K562 (cell line): ENCODE results near the gene MGA. TPM values are rescaled to one million over a fixed set of nuclear protein-coding genes. Genes with fewer than 3 reads are reported as not detected.

Experiments
- ARNT ChIP-seq, 2 experiments: fragments of 450-650 bp; IDR thresholded peaks; 2 replicates each; pipeline ENCODE4 v1.6.1; 2016; ENCODE audit warnings: mild to moderate bottlenecking in 1 of 2
- BCL6 ChIP-seq: fragments of 250-450 bp; sonication (Bioruptor Pico); IDR thresholded peaks from 2 replicates; pipeline ENCODE4 v1.4.0; 2020
- CBX3 ChIP-seq, 2 experiments: IDR thresholded peaks; 1 replicate in 1 of 2; 2 replicates in 1 of 2; pipeline ENCODE4 v1.6.1; 2012; ENCODE audit warnings: inconsistent platforms in 2 of 2, low read length in 2 of 2, borderline replicate concordance in 1 of 2, control low read depth in 1 of 2
- CEBPG ChIP-seq, 3 experiments: fragments of 200-800 bp in 1 of 3; sonication (Bioruptor generic) in 1 of 3; sonication (generic) in 1 of 3; formaldehyde crosslinking in 1 of 3; IDR thresholded peaks in 2 of 3; conservative IDR thresholded peaks in 1 of 3; 2 replicates each; pipeline versions ENCODE4 v1.6.1 to v1.8.0; 2016 to 2022; ENCODE audit warnings: missing compliant biosample characterization in 2 of 3, missing genetic modification characterization in 2 of 3, mild to moderate bottlenecking in 1 of 3, missing genetic modification reagents in 1 of 3
- CREM ChIP-seq: IDR thresholded peaks from 2 replicates; pipeline ENCODE4 v1.6.1; 2014; ENCODE audit warnings: antibody characterized with exemption, low read depth
- ERF ChIP-seq: fragments of 450-650 bp; formaldehyde crosslinking; IDR thresholded peaks from 2 replicates; pipeline ENCODE4 v1.4.0; 2020; ENCODE audit warnings: mild to moderate bottlenecking, mixed read lengths
- JUND ChIP-seq, 2 experiments: IDR thresholded peaks; 2 replicates in 1 of 2; 3 replicates in 1 of 2; pipeline ENCODE4 v1.6.1; 2011; ENCODE audit warnings: borderline replicate concordance in 2 of 2, low read depth in 2 of 2, low read length in 2 of 2, improper control_type of control experiment in 1 of 2, missing biosample characterization in 1 of 2, missing genetic modification characterization in 1 of 2, missing genetic modification reagents in 1 of 2
- MEF2A ChIP-seq: IDR thresholded peaks from 2 replicates; pipeline ENCODE4 v1.6.1; 2011; ENCODE audit warnings: low read depth, mild to moderate bottlenecking, low read length, moderate library complexity; ENCODE audit not compliant: control insufficient read depth
- NCOA1 ChIP-seq: fragments of 450-650 bp; IDR thresholded peaks from 2 replicates; pipeline ENCODE4 v1.6.1; 2016; ENCODE audit warnings: low read depth
- RBM14 ChIP-seq: fragments of 200-400 bp; formaldehyde crosslinking; IDR thresholded peaks from 2 replicates; pipeline ENCODE4 v1.6.1; 2018; ENCODE audit warnings: low read depth, mild to moderate bottlenecking, low read length, moderate library complexity, borderline replicate concordance; ENCODE audit not compliant: insufficient read depth
- RBM17 ChIP-seq: fragments of 200-400 bp; formaldehyde crosslinking; IDR thresholded peaks from 2 replicates; pipeline ENCODE4 v1.6.1; 2017; ENCODE audit warnings: low read depth, mild to moderate bottlenecking, low read length, borderline replicate concordance
- RFX5 ChIP-seq: IDR thresholded peaks from 2 replicates; pipeline ENCODE4 v1.6.1; 2011; ENCODE audit warnings: low read depth, mild to moderate bottlenecking, improper control_type of control experiment, low read length
- TBL1XR1 ChIP-seq, 2 experiments: IDR thresholded peaks; 2 replicates each; pipeline ENCODE4 v1.6.1; 2012; ENCODE audit warnings: improper control_type of control experiment in 2 of 2, low read length in 2 of 2, mild to moderate bottlenecking in 1 of 2
- TCF3 ChIP-seq: sonication (generic); formaldehyde crosslinking; IDR thresholded peaks from 2 replicates; pipeline ENCODE4 v1.4.0; 2020; ENCODE audit warnings: mild to moderate bottlenecking, missing genetic modification reagents
- ZEB2 ChIP-seq: fragments of 450-650 bp; IDR thresholded peaks from 2 replicates; pipeline ENCODE4 v1.6.1; 2016
- ZNF274 ChIP-seq: IDR thresholded peaks from 2 replicates; pipeline ENCODE4 v1.6.1; 2011; ENCODE audit warnings: low read depth, mild to moderate bottlenecking, low read length, moderate library complexity, borderline replicate concordance
- ZNF41 ChIP-seq: fragments of 250-450 bp; sonication (Bioruptor Pico); conservative IDR thresholded peaks from 2 replicates; pipeline ENCODE4 v1.4.0; 2020; ENCODE audit warnings: mild to moderate bottlenecking
- ZNF583 ChIP-seq: fragments of 250-450 bp; sonication (Bioruptor Pico); IDR thresholded peaks from 2 replicates; pipeline ENCODE4 v1.4.0; 2020
- polyA plus RNA-seq, 8 experiments: library from polyadenylated mRNA; depleted of rRNA in 4 of 8; stranded (reverse) in 5 of 8; unstranded in 3 of 8; fragments of >200 nt; fragmentation: Nextera tagmentation in 2 of 8; fragmentation: Illumina TruSeq in 1 of 8; extraction: Ambion mirVana in 2 of 8; extraction: Trizol in 1 of 8; gene quantifications; 2 replicates each; pipeline versions ENCODE4 v1.2.1 to v1.2.3, GENCODE V29; 2011 to 2014; ENCODE audit warnings: inconsistent platforms in 1 of 8, missing spikeins in 1 of 8
- total RNA-seq, 7 experiments: library from RNA; depleted of rRNA in 6 of 7; stranded (reverse); fragments of >200 nt in 6 of 7; fragmentation: Illumina TruSeq in 2 of 7; extraction: Trizol in 2 of 7; gene quantifications; 2 replicates each; pipeline versions ENCODE4 v1.2.1 to v1.2.3, GENCODE V29; 2011 to 2021; ENCODE audit warnings: low replicate concordance in 1 of 7
- TF ChIP-seq, protein P1 (sequence below): IDR thresholded peaks from 3 replicates; pipeline ENCODE4 v1.6.1; 2011; ENCODE audit warnings: borderline replicate concordance, mild to moderate bottlenecking, moderate library complexity; ENCODE audit not compliant: insufficient read length; ENCODE audit errors: extremely low read depth
- TF ChIP-seq, protein P2 (sequence below): IDR thresholded peaks from 2 replicates; pipeline ENCODE4 v1.6.1; 2011; ENCODE audit not compliant: insufficient read length; ENCODE audit errors: extremely low read depth

The MGA gene
- total and polyA plus RNA-seq, 9 of the 15 experiments (the other 6 are each of a cell fraction or from before 2014, with no cell fraction given) = 4.7 to 56.1 (median 21.1) TPM

DNA sequence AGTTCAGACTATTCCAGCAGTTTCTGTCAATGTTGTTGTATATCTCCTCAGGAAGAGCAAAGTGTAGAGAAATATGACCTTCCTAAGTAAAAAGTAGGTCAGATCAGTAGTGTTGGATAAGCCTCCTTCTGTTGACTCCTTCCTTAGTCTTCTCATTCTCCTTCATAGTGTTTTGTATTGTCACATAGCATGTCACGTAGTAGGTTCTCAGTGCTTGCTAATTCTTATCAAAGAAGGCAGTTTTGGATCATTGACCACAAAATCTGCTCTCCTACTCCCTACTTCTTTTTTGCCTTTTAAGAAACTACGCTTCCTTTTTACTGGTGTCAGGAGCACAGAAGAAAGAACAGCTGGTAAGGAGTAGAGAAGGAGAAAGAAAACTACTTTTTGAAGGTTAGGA lies 1.0 kb upstream of the MGA start (continued):
- 0 out of 2 replicates have a peak, but pooled peaks have one; percentile 13 for TF ChIP-seq TCF3 (CRISPR knock-in tag)
- TF ChIP-seq, protein P1, sequence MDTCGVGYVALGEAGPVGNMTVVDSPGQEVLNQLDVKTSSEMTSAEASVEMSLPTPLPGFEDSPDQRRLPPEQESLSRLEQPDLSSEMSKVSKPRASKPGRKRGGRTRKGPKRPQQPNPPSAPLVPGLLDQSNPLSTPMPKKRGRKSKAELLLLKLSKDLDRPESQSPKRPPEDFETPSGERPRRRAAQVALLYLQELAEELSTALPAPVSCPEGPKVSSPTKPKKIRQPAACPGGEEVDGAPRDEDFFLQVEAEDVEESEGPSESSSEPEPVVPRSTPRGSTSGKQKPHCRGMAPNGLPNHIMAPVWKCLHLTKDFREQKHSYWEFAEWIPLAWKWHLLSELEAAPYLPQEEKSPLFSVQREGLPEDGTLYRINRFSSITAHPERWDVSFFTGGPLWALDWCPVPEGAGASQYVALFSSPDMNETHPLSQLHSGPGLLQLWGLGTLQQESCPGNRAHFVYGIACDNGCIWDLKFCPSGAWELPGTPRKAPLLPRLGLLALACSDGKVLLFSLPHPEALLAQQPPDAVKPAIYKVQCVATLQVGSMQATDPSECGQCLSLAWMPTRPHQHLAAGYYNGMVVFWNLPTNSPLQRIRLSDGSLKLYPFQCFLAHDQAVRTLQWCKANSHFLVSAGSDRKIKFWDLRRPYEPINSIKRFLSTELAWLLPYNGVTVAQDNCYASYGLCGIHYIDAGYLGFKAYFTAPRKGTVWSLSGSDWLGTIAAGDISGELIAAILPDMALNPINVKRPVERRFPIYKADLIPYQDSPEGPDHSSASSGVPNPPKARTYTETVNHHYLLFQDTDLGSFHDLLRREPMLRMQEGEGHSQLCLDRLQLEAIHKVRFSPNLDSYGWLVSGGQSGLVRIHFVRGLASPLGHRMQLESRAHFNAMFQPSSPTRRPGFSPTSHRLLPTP = no peak
- TF ChIP-seq CREM = no peak
- no peak for TF ChIP-seq CEBPG (CRISPR knock-in tag; IDR thresholded peaks at IDR 0.05)
- no peak for TF ChIP-seq CEBPG (tag; conservative IDR thresholded peaks at IDR 0.05 in 1 of 2, IDR thresholded peaks at IDR 0.05 in 1 of 2)
- no peak for TF ChIP-seq ZEB2
- no peak for TF ChIP-seq ERF
- TF ChIP-seq ARNT (IDR thresholded peaks at IDR 0.05) = no peak
- TF ChIP-seq RBM17 = no peak
- TF ChIP-seq NCOA1 = no peak
- no peak for TF ChIP-seq ZNF274
- no peak for TF ChIP-seq TBL1XR1 (IDR thresholded peaks at IDR 0.05; ENCODE audit: low read length in 2 of 2)
- no peak for TF ChIP-seq RFX5
- TF ChIP-seq, protein P2, sequence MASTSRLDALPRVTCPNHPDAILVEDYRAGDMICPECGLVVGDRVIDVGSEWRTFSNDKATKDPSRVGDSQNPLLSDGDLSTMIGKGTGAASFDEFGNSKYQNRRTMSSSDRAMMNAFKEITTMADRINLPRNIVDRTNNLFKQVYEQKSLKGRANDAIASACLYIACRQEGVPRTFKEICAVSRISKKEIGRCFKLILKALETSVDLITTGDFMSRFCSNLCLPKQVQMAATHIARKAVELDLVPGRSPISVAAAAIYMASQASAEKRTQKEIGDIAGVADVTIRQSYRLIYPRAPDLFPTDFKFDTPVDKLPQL = no peak
- TF ChIP-seq JUND (IDR thresholded peaks at IDR 0.05; ENCODE audit: borderline replicate concordance, low read depth, low read length) = no peak
- TF ChIP-seq JUND (tag; IDR thresholded peaks at IDR 0.05; ENCODE audit: borderline replicate concordance, low read depth, low read length) = no peak
- no peak for TF ChIP-seq CBX3 (IDR thresholded peaks at IDR 0.05; ENCODE audit: borderline replicate concordance in 1 of 2, low read length in 2 of 2)
- no peak for TF ChIP-seq RBM14
- TF ChIP-seq BCL6 (CRISPR knock-in tag) = no peak
- TF ChIP-seq ZNF41 (CRISPR knock-in tag) = no peak
- no peak for TF ChIP-seq MEF2A
- TF ChIP-seq ZNF583 = no peak
